WTC11 (cell line): ENCODE results near the gene EHD1. TPM values are rescaled to one million over a fixed set of nuclear protein-coding genes. Genes with fewer than 3 reads are reported as not detected.

Source experiments
- ATAC-seq: fragments of 200-7000 bp; cut with Tn5 transposase; 2 replicates; pipeline ENCODE4 v1.10.0; 2021; ENCODE audit warnings: mild to moderate bottlenecking, moderate library complexity
- CTCF ChIA-PET: fragments of 300-600 bp; sonication (Branson Sonifier 250); formaldehyde crosslinking; loops from one replicate; lab custom pipeline; 2021; ENCODE audit warnings: antibody characterized with exemption; lab: Charles Lee
- POLR2A ChIA-PET: fragments of 350-600 bp; sonication (Branson Sonifier 250); formaldehyde crosslinking; loops from one replicate; lab custom pipeline; 2021; ENCODE audit warnings: antibody characterized with exemption; lab: Charles Lee
- DNase-seq: peaks from one replicate; pipeline ENCODE4 v3.0.0; 2021; ENCODE audit warnings: low spot score
- H3K27ac Mint-ChIP-seq: 2 replicates; pipeline ENCODE4 v1.8.0; 2021; ENCODE audit warnings: mixed read lengths
- H3K27me3 Mint-ChIP-seq: 2 replicates; pipeline ENCODE4 v1.8.0; 2021; ENCODE audit warnings: low read depth, mild to moderate bottlenecking, moderate library complexity, mixed read lengths
- H3K36me3 Mint-ChIP-seq: 2 replicates; pipeline ENCODE4 v1.8.0; 2021; ENCODE audit warnings: mixed read lengths
- H3K4me1 Mint-ChIP-seq: 2 replicates; pipeline ENCODE4 v1.8.0; 2022; ENCODE audit warnings: mixed read lengths
- H3K4me3 Mint-ChIP-seq: 2 replicates; pipeline ENCODE4 v1.8.0; 2021; ENCODE audit warnings: mild to moderate bottlenecking, moderate library complexity, mixed read lengths
- H3K9me3 Mint-ChIP-seq: 2 replicates; pipeline ENCODE4 v1.8.0; 2021; ENCODE audit warnings: mixed read lengths
- CTCF ChIP-seq: fragments of 200-600 bp; IDR thresholded peaks from 2 replicates; pipeline ENCODE4 v1.8.0; 2022; ENCODE audit warnings: antibody characterized with exemption
- E2F4 ChIP-seq: sonication (generic); formaldehyde crosslinking; IDR thresholded peaks from 2 replicates; pipeline ENCODE4 v1.8.1; 2022; ENCODE audit warnings: low read depth, mild to moderate bottlenecking, moderate library complexity, missing genetic modification reagents, borderline replicate concordance
- MAX ChIP-seq: sonication (generic); formaldehyde crosslinking; IDR thresholded peaks from 2 replicates; pipeline ENCODE4 v1.8.0; 2022; ENCODE audit warnings: mild to moderate bottlenecking, missing genetic modification reagents
- MXD4 ChIP-seq: fragments of 250-450 bp; sonication (Bioruptor Pico); IDR thresholded peaks from 2 replicates; pipeline ENCODE4 v1.8.0; 2021; ENCODE audit warnings: mild to moderate bottlenecking, moderate library complexity, borderline replicate concordance
- RORB ChIP-seq: fragments of 250-450 bp; sonication (Bioruptor Pico); IDR thresholded peaks from 2 replicates; pipeline ENCODE4 v1.9.0; 2021; ENCODE audit warnings: mild to moderate bottlenecking
- TCF7 ChIP-seq: sonication (generic); formaldehyde crosslinking; IDR thresholded peaks from 2 replicates; pipeline ENCODE4 v1.8.0; 2022; ENCODE audit warnings: mild to moderate bottlenecking, low read depth, missing genetic modification reagents, moderate library complexity
- ZBTB43 ChIP-seq: sonication (generic); formaldehyde crosslinking; IDR thresholded peaks from 2 replicates; pipeline ENCODE4 v1.8.1; 2023; ENCODE audit warnings: mild to moderate bottlenecking, missing genetic modification reagents
- ZNF423 ChIP-seq: fragments of 250-450 bp; sonication (Bioruptor Pico); IDR thresholded peaks from 2 replicates; pipeline ENCODE4 v2.1.2; 2022; ENCODE audit warnings: mild to moderate bottlenecking, moderate library complexity
- total RNA-seq: library from RNA; stranded (reverse); gene quantifications from 3 replicates; pipeline ENCODE4 v1.2.3, GENCODE V29; 2021
- TF ChIP-seq, protein P1 (sequence below): sonication (generic); formaldehyde crosslinking; IDR thresholded peaks from 2 replicates; pipeline ENCODE4 v1.8.0; 2023; ENCODE audit warnings: mild to moderate bottlenecking, missing genetic modification reagents
- TF ChIP-seq, protein P2 (sequence below): fragments of 250-450 bp; sonication (Bioruptor Pico); IDR thresholded peaks from 2 replicates; pipeline ENCODE4 v1.9.0; 2021; ENCODE audit warnings: mild to moderate bottlenecking, borderline replicate concordance

Gene EHD1
- total RNA-seq, 1 experiment from 2014 or later, result 38.1 TPM

DNA sequence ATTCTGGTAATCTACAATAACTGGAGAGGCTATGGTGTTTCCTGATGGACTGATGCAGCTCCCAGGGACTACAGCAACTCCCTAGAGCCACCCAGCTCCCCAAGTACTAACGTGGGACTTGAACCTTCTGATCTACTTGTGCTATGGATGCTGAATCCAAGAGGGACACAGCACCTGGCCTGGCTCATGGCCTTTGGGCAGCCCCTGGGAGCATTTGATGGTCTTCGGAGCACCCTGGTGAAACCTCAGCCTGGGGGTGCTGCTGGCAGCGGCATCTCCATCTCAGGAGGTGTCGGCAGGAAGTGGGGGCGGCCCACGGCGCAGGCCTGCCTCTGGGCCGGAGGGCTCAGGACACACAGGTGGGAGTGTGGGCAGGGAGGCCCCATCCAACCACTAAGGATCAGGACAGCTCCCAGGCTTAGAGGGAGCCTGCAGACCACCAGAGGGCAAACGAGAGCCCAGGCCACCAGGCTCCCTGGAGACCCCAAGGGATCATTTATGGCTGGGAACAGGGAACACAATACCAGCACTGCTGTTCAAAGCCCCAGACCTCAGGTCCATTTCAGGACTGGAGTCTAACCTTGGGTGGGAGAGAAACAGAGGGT is 8.7 kb downstream of the EHD1 start:
- peak; percentile 86 for ATAC-seq
- TF ChIP-seq CTCF, result peak; percentile 15; the same call in 1 of the 2 replicates
- TF ChIP-seq, protein P1, sequence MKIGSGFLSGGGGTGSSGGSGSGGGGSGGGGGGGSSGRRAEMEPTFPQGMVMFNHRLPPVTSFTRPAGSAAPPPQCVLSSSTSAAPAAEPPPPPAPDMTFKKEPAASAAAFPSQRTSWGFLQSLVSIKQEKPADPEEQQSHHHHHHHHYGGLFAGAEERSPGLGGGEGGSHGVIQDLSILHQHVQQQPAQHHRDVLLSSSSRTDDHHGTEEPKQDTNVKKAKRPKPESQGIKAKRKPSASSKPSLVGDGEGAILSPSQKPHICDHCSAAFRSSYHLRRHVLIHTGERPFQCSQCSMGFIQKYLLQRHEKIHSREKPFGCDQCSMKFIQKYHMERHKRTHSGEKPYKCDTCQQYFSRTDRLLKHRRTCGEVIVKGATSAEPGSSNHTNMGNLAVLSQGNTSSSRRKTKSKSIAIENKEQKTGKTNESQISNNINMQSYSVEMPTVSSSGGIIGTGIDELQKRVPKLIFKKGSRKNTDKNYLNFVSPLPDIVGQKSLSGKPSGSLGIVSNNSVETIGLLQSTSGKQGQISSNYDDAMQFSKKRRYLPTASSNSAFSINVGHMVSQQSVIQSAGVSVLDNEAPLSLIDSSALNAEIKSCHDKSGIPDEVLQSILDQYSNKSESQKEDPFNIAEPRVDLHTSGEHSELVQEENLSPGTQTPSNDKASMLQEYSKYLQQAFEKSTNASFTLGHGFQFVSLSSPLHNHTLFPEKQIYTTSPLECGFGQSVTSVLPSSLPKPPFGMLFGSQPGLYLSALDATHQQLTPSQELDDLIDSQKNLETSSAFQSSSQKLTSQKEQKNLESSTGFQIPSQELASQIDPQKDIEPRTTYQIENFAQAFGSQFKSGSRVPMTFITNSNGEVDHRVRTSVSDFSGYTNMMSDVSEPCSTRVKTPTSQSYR, result no peak
- H3K36me3 Mint-ChIP-seq, result no peaks in the 10 kb centered on the region; the same call in 1 of the 2 replicates
- POLR2A ChIA-PET, result interaction anchor here (0.5 to 0.6 kb wide), 2 partner anchors 161 to 208 kb away, joined by 3 read pairs; no protein-coding TSS in a partner anchor
- no peak overlapping the region for H3K4me3 Mint-ChIP-seq
- no peak for DNase-seq
- no peak overlapping the region for H3K27ac Mint-ChIP-seq
- H3K9me3 Mint-ChIP-seq, result no peaks in the 10 kb centered on the region
- no peaks in the 10 kb centered on the region for H3K27me3 Mint-ChIP-seq
- no peaks in the 10 kb centered on the region for H3K4me1 Mint-ChIP-seq
- CTCF ChIA-PET, result interaction anchor here (0.7 to 4.9 kb wide), 13 partner anchors 9 to 241 kb away, joined by 3 to 61 read pairs (median 4); partner anchors contain the start of genes BATF2 and EHD1

DNA sequence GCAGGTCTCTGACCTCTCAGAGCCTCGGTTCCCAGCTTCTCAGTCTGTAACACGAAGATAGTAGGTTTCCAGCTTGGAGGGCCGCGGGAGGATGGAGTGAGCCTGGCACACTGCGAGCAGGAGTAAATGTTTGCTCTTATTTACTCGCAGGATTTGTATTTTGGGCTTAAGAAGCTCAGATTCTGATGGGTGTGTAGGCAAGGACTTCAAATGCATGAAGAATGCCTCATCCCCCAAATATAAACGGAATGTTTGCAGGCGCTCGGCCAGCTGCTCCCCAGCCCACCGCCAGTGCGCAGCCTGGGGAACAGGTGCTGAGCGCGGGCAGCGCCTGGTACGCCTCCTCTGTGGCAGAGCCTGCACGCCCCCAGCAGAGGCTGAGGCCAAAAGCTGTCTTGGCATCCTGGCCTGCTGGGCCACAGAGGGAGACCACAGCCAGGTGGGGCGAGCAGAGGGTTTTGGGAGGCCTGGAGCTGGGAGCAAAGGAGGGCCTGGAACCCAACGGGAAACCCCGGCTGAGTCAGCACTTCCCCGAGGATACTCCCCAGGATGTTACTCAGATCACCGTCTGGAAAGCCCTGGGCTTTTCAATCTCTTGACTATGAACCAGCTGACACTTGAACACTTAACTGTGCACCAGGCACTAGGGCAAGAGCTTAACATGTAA is 9.4 kb downstream of the EHD1 start:
- TF ChIP-seq RORB (CRISPR knock-in tag) (no peak), TCF7 (no peak), ZBTB43 (no peak), MXD4 (CRISPR knock-in tag) (no peak), ZNF423 (no peak), E2F4 (CRISPR knock-in tag) (no peak), MAX (CRISPR knock-in tag) (no peak)
- TF ChIP-seq, protein P2, sequence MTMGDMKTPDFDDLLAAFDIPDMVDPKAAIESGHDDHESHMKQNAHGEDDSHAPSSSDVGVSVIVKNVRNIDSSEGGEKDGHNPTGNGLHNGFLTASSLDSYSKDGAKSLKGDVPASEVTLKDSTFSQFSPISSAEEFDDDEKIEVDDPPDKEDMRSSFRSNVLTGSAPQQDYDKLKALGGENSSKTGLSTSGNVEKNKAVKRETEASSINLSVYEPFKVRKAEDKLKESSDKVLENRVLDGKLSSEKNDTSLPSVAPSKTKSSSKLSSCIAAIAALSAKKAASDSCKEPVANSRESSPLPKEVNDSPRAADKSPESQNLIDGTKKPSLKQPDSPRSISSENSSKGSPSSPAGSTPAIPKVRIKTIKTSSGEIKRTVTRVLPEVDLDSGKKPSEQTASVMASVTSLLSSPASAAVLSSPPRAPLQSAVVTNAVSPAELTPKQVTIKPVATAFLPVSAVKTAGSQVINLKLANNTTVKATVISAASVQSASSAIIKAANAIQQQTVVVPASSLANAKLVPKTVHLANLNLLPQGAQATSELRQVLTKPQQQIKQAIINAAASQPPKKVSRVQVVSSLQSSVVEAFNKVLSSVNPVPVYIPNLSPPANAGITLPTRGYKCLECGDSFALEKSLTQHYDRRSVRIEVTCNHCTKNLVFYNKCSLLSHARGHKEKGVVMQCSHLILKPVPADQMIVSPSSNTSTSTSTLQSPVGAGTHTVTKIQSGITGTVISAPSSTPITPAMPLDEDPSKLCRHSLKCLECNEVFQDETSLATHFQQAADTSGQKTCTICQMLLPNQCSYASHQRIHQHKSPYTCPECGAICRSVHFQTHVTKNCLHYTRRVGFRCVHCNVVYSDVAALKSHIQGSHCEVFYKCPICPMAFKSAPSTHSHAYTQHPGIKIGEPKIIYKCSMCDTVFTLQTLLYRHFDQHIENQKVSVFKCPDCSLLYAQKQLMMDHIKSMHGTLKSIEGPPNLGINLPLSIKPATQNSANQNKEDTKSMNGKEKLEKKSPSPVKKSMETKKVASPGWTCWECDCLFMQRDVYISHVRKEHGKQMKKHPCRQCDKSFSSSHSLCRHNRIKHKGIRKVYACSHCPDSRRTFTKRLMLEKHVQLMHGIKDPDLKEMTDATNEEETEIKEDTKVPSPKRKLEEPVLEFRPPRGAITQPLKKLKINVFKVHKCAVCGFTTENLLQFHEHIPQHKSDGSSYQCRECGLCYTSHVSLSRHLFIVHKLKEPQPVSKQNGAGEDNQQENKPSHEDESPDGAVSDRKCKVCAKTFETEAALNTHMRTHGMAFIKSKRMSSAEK, result no peak
- TF ChIP-seq, all 79 proteins: peak for 0
- DNase-seq (no peak), ATAC-seq (no peak)
- H3K4me3 Mint-ChIP-seq, result no peak overlapping the region
- H3K9me3 Mint-ChIP-seq, result no peaks in the 10 kb centered on the region
- POLR2A ChIA-PET, result interaction anchor here (0.5 to 0.6 kb wide), 2 partner anchors 162 to 208 kb away, joined by 3 read pairs; no protein-coding TSS in a partner anchor
- H3K36me3 Mint-ChIP-seq, result no peaks in the 10 kb centered on the region; the same call in 1 of the 2 replicates
- H3K27me3 Mint-ChIP-seq, result no peaks in the 10 kb centered on the region
- CTCF ChIA-PET, result interaction anchor here (0.7 to 4.9 kb wide), 12 partner anchors 8 to 241 kb away, joined by 3 to 61 read pairs (median 6); partner anchors contain the start of genes BATF2 and EHD1
- H3K4me1 Mint-ChIP-seq, result peaks cover 2% of the 10 kb centered on the region
- H3K27ac Mint-ChIP-seq, result peak overlapping the region; percentile 66; the same call in 1 of the 2 replicates
